NCI-H510A (cell line): ENCODE measurements around the gene BRIP1.
"Not testable (repeated sequence)": the region's sequence is repeated elsewhere in the genome, so short reads cannot be mapped to it uniquely, and the experiment has no call there.

Experiments used
- DNase-seq: peaks from one replicate; lab custom pipeline; 2025; lab: John Stamatoyannopoulos, UW

BRIP1 gene

GRCh38 chr17:61728297-61728836 is 135.0 kb downstream of the BRIP1 start:
- no peak for DNase-seq

DNA sequence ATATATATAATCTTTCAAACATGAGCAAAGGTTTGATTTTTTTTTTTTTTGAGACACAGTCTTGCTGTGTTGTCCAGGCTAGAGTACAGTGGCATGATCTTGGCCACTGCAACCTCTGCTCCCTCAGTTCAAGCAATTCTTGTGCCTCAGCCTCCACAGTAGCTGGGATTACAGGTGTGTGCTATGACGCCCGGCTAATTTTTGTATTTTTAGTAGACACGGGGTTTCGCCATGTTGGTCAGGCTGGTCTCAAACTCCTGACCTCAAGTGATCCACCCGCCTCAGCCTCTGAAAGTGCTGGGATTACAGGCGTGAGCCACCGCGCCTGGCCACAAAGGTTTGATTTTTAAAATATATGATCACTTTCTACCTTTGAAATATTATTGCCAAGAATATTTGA is 135.5 kb downstream of the BRIP1 start:
- DNase-seq, result not testable (repeated sequence)

DNA sequence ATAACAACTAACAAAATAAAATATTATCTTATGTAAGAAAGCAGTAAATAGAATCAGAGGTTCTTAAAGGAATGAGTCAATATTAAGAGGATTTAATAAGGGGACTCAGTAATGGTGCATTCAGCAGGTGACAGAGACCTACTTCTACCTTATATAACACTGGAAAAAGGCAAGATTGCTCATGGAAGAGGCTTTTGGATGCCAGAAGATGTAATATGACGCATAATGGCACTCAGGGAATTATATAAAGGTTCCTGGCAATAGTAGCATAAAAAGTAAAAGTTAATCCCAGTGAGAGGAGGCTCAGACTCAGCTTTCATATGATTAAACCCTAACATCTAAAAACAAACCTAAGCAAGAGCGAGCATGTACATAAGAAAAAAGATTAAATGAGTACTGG is 136.4 kb downstream of the BRIP1 start:
- DNase-seq, result no peak

DNA sequence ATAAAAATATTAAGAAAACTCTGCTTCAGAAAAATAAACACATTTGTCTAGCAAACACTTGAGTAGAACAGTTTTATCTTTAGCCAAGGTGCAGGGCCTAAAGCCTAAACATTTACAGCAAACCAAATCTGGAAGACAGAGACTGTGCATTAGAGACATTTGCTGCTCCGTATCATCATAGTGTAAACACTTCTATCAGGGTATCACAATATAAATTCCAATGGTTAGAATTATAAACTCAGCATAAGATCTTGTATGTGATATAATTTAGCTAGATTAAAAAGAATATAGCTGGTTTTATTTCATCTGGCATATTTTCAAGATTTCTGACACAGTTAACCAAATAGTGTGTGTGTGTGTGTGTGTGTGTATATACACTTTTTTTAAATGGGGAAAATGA is 138.6 kb downstream of the BRIP1 start:
- DNase-seq, result no peak

GRCh38 chr17:61723914-61724313 is 139.4 kb downstream of the BRIP1 start:
- DNase-seq, result no peak

- DNase-seq, result no peak
These were observed 140.1 kb downstream of the BRIP1 start for GRCh38 chr17:61723183-61723582.

- DNase-seq, result no peak
These were observed 140.9 kb downstream of the BRIP1 start for GRCh38 chr17:61722398-61722797.

DNA sequence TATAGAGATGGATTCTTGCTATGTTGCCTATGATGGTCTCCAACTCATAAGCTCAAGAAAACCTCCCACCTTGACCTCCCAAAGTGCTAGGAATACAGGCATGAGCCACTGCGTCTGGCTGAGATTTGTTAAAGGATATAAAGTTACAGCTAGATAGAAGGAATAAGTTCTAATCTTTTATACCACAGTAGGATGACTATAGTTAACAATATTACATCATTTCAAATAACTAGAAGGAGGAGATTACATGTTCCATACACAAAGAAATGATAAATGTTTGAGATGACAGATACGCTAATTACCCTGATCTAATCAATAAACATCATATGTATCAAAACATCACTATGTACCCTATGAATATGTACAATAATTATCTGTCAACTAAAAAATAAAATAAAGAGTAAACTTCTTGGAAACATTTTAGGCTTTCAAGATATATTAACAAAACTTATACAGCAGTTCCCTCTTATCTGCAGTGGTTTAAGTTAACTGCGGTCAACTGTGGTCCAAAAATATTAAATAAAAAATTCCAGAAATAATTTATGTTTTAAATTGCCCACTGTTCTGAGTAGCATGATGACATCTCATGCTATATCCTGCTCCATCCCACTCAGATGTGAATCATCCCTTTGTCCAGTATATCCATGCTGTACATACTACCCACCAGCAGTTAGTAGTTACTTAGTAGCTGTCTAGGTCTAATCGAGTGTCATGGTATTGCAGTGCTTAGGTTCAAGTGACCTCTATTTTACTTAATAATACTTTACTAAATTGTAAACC is 143.1 kb downstream of the BRIP1 start:
- no peak for DNase-seq

- DNase-seq, result not testable (repeated sequence)
These were observed 144.1 kb downstream of the BRIP1 start for GRCh38 chr17:61719220-61719619.

GRCh38 chr17:61718022-61718421 is 145.3 kb downstream of the BRIP1 start:
- DNase-seq, result no peak

DNA sequence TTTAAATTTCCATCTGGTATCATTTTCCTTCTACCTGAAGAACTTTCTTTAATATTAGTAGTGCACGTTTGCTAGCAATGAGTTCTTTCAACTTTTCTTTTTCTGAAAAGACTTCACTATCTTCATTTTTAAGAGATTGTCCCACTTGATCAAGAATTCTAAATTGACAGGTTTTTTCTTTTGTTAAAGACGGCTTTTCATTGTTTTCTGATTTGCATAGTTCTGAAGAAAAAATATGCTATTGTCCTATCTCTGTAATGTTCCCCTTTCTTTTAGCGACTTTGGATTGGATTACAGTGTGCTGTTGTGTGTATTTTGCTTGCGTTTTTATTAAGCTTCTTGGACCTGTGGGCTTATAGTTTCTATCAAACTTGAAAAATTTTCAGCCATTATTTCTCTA is 146.0 kb downstream of the BRIP1 start:
- no peak for DNase-seq

GRCh38 chr17:61716225-61716829 is 147.0 kb downstream of the BRIP1 start:
- no peak for DNase-seq

GRCh38 chr17:61715348-61715747 is 148.0 kb downstream of the BRIP1 start:
- DNase-seq, result no peak

GRCh38 chr17:61714300-61714699 is 149.0 kb downstream of the BRIP1 start:
- no peak for DNase-seq

DNA sequence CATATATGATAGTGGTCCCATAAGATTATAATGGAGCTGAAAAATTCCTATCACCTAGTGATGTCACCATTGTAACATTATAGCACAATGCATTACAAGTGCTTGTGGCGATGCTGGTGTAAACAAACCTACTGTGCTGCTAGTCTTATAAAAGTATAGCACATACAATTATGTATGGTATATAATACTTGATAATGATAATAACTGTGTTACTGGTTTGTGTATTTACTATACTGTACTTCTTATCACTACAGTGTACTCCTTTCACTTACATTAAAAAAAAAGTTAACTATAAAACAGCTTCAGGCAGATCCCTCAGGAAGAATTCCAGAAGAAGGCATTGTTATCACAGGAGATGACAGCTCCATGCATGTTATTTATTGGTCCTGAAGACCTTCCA is 150.3 kb downstream of the BRIP1 start:
- DNase-seq, result no peak

DNA sequence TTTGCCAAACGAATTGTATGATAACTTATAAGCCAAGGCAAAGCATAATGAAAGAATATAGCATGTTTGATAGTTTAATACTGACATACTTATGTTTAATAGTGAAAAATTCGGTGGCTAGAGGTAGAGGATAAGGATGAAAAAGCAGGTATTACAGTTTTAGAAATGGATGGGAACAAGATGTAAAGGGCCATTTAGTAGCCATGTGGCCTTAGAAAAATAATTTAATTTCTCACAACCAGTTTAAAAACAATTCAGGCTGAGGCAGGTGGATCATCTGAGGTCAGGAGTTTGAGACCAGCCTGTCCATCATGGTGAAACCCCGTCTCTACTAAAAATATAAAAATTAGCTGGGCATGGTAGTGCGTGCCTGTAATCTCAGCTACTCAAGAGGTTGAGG is 152.8 kb downstream of the BRIP1 start:
- DNase-seq, result no peak

DNA sequence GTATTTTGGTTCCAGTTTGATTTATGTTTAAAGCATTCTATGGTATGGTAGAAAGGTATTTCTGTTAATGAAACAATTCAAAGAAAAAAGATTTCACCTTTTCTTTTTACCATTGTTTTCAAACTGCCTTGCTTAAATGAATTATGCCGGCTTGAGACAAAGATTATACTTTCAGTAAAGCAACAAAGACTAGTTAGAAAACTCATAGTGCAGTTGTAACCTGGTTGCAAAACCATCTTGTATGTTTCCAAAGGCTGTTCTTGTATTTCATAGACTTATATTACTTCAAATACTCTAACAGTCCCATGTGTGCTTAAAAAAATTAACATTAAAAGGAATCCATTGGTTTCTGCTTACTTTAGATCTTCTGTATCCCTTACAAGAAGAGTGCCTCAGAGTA is 153.8 kb downstream of the BRIP1 start:
- no peak for DNase-seq

GRCh38 chr17:61704935-61705449 is 158.3 kb downstream of the BRIP1 start:
- DNase-seq, result no peak

DNA sequence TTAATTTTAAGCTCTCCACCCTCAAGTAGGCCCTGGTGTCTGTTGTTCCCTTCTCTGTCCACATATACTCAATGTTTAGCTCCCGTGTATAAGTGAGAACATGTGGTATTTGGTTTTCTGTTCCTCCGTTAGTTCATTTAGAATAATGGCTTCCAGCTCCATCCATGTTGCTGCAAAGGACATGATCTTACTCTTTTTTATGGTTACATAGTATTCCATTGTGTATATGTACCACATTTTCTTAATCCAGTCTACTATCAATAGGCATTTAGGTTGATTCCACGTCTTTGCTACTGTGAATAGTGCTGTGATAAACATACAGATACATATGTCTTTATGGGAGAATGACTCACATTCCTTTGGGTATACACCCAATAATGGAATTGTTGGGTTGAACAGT is 160.9 kb downstream of the BRIP1 start:
- no peak for DNase-seq

GRCh38 chr17:61701978-61702377 is 161.3 kb downstream of the BRIP1 start:
- no peak for DNase-seq

GRCh38 chr17:61701334-61701733 is 162.0 kb downstream of the BRIP1 start:
- no peak for DNase-seq

DNA sequence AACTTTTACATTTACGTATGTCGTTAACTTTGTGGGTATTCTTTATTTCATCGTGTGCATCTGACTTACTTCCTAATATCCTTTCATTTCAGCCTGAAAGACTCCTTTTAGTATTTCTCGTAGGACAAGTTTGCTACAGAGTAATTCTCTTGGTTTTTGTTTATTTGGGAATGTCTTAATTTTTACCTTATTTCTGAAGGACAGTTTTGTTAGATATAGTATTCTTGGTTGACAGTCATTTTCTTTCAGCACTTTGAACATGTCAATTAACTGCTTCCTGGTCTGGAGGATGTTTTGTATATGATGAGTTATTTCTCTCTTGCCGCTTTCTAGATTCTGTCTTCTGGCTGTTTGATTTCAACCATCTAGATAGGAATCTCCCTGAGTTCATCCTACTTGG is 163.1 kb downstream of the BRIP1 start:
- DNase-seq, result no peak

DNA sequence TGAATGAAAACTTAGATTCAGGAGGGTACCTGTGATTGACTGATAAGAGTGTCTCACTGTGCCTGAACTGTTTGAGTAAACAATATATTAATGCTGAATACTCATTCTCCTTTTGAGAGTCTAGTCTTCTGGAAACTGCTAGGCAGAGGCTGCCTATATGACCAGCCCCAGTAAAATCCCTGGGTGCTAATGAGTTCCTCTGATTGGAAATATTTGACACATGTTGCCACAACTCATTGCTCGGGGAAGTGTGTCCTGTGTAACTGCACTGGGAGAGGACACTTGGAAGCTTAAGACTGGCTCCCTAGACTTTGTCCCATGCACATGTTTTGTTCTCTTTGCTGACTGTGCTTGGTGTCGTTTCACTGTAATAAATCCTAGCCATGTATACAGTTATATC is 163.6 kb downstream of the BRIP1 start:
- no peak for DNase-seq
